GM18867 (cell line): ENCODE measurements around the gene BIN1.
"Not testable (repeated sequence)": the region's sequence is repeated elsewhere in the genome, so short reads cannot be mapped to it uniquely, and the experiment has no call there.

Experiments used
- ATAC-seq: cut with Tn5 transposase; IDR thresholded peaks from one replicate; pipeline ENCODE4 v1.9.1; 2021; ENCODE audit warnings: mild to moderate bottlenecking, moderate library complexity; ENCODE audit not compliant: unreplicated experiment

The BIN1 gene

GRCh38 chr2:127034883-127035611 is 71.9 kb downstream of the BIN1 start:
- peak; percentile 40 for ATAC-seq

- no peak for ATAC-seq
Measured at GRCh38 chr2:127034051-127034450, 72.9 kb downstream of the BIN1 start.

GRCh38 chr2:127032621-127033020 is 74.3 kb downstream of the BIN1 start:
- no peak for ATAC-seq

- ATAC-seq, result no peak
Measured at GRCh38 chr2:127029350-127030051, 77.5 kb downstream of the BIN1 start.

GRCh38 chr2:127028745-127029144 is 78.2 kb downstream of the BIN1 start:
- not testable (repeated sequence) for ATAC-seq

GRCh38 chr2:127027715-127028114 is 79.2 kb downstream of the BIN1 start:
- ATAC-seq, result no peak

GRCh38 chr2:127025359-127026166 is 81.4 kb downstream of the BIN1 start:
- ATAC-seq, result peak; percentile 98

GRCh38 chr2:127024769-127025358 is 82.1 kb downstream of the BIN1 start:
- peak; percentile 6 for ATAC-seq

GRCh38 chr2:127023504-127023903 is 83.5 kb downstream of the BIN1 start:
- no peak for ATAC-seq

GRCh38 chr2:127022817-127023216 is 84.1 kb downstream of the BIN1 start:
- ATAC-seq, result no peak

GRCh38 chr2:127020536-127020935 is 86.4 kb downstream of the BIN1 start:
- no peak for ATAC-seq

- no peak for ATAC-seq
Measured at GRCh38 chr2:127017548-127017947, 89.4 kb downstream of the BIN1 start.

GRCh38 chr2:127016329-127016728 is 90.6 kb downstream of the BIN1 start:
- no peak for ATAC-seq

- no peak for ATAC-seq
Measured at GRCh38 chr2:127015106-127015910, 91.6 kb downstream of the BIN1 start.

- ATAC-seq, result no peak
Measured at GRCh38 chr2:127014630-127015029, 92.3 kb downstream of the BIN1 start.

- ATAC-seq, result no peak
Measured at GRCh38 chr2:127014224-127014623, 92.7 kb downstream of the BIN1 start.

- ATAC-seq, result no peak
Measured at GRCh38 chr2:127012868-127013267, 94.1 kb downstream of the BIN1 start.

- no peak for ATAC-seq
Measured at GRCh38 chr2:127012215-127012614, 94.7 kb downstream of the BIN1 start.

- no peak for ATAC-seq
Measured at GRCh38 chr2:127011796-127012195, 95.2 kb downstream of the BIN1 start.

GRCh38 chr2:127011231-127011661 is 95.7 kb downstream of the BIN1 start:
- no peak for ATAC-seq
